A549 treated with Mapracorat at 1 μM for 4 hours (cell line): ENCODE measurements around the gene METTL24. TPM values are rescaled to one million over a fixed set of nuclear protein-coding genes. Genes with fewer than 3 reads are reported as not detected.

Experiments used
- total RNA-seq: library from RNA; stranded (reverse); fragments of 200-300 nt; extraction: Qiagen RNA extraction; gene quantifications from 5 replicates; pipeline ENCODE4 v1.2.3, GENCODE V29; 2022

The METTL24 gene
- not detected in 5 replicates for total RNA-seq

GRCh38 chr6:110357664-110358552 lies at the start of gene METTL24:
METTL24 (minus strand) TSS chr6:110358349; CDS start chr6:110358272, 77 bp downstream.

Other genes starting within 250 kb of the METTL24 start
- gene WASF1, start 178.7 kb downstream of the METTL24 start, total RNA-seq, result 10.0 to 11.0 TPM (median 10.5 TPM) in 5 replicates
- gene CDC40, start 177.9 kb downstream of the METTL24 start, total RNA-seq, result 6.6 to 9.3 TPM (median 8.1 TPM) in 5 replicates
- gene DDO, start 57.2 kb upstream of the METTL24 start, total RNA-seq, result 0.06 to 0.19 TPM (median 0.15 TPM) in 5 replicates
- gene SLC22A16, start 118.3 kb upstream of the METTL24 start, total RNA-seq, result not detected in 5 replicates